T47D (cell line): ENCODE measurements around the gene EVI5L.

Experiments used
- DNase-seq, 2 experiments: peaks; one replicate each; pipeline versions ENCODE4 v3.0.0 to v3.0.0-alpha.2; 2011 to 2012; ENCODE audit warnings: low read depth in 1 of 2, low spot score in 1 of 2
- JUND ChIP-seq: IDR thresholded peaks from 2 replicates; pipeline ENCODE4 v1.6.1; 2012; ENCODE audit warnings: low read depth
- in situ Hi-C: cut with HindIII; loops from 2 replicates; pipeline ENCODE4 v1.10.0; 2016; ENCODE audit warnings: low sequenced_read_pairs, low pct_unique_long_range_greater_than_20kb

EVI5L gene

DNA sequence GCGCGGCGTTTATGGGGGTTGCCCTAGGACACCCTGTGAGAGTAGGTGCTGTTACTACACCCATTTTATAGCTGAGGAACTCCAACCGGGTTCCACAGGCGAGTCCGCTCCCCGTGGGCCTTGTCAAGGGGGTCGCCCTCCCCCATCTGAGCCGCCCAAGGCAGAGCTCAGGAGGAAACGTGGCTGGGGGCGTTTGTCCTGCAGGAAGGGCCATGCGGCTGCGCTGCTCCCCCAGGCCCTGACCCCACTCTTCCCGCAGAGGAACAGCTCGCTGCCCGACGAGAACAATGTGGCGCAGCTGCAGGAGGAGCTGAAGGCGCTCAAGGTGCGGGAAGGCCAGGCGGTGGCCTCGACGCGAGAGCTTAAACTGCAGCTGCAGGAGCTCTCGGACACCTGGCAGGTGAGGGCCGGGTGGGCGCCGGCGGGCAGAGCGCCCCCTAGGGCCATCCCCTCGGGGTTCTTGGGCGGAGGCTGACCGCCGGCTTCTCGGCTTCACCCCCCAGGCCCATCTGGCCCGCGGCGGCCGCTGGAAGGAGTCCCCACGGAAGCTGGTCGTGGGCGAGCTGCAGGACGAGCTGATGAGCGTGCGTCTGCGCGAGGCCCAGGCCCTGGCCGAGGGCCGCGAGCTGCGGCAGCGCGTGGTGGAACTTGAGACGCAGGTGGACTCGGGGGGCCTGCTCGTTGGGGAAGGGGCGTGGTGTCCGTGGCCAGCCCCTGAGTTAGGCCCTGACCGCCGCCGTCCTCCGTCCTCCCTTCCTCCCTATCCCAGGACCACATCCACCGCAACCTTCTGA is 31.8 kb downstream of the EVI5L start:
- in situ Hi-C loops, result no loop called here
- no peak for TF ChIP-seq JUND
- no peak for DNase-seq

DNA sequence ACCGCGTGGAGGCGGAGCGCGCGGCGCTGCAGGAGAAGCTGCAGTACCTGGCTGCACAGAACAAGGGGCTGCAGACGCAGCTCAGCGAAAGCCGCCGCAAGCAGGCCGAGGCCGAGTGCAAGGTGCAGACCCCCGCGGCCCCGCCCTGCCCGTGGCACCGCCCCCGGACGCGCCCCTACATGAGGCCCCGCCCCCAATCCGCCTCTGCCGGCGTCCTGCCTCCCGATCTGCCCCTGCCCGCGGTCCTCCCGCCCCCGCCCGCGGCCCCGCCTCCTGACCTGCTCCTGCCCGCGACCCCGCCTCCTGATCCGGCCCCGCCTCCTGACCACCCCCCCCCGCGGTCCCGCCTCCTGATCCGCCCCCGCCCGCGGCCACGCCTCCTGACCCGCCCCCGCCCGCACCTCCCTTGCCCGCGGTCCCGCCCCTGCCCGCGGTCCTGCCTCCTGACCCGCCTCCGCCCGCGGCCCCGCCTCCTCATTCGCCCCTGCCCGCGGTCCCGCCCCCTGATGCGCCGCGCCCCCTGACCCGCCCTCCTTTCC is 32.5 kb downstream of the EVI5L start:
- DNase-seq, result peak in 1 of 2 experiments; percentile 43
- no peak for TF ChIP-seq JUND
- in situ Hi-C loops, result no loop called here

DNA sequence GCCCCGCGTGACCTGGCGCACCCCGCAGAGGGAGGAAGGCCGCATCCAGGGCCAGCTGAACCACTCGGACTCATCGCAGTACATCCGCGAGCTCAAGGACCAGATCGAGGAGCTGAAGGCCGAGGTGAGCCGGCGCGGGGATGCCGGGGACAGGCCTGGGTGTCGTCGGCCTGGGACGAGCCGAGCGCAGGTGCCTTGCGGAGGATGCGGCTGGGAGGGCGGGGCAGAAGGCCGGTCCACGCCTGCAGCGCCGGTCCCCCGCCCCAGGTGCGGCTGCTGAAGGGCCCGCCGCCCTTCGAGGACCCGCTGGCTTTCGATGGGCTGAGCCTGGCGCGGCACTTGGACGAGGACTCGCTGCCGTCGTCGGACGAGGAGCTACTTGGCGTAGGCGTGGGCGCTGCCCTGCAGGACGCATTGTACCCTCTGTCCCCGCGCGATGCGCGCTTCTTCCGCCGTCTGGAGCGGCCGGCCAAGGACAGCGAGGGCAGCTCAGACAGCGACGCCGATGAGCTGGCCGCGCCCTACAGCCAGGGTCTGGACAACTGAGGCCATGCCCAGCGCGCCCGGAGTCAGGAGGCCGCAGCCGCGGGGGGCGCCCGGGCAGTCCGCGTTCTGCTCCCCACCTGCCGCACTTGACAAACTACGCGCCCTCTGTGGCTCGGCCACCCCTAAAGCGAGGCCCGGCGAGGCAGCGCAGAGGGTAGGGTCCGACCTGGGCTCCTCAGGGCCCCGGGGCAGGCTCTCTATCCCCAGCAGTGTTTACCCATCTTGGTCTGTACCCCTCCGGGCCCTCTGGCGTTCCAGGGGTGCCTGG is 33.3 kb downstream of the EVI5L start:
- no peak for DNase-seq
- in situ Hi-C loops, result no loop called here
- no peak for TF ChIP-seq JUND

DNA sequence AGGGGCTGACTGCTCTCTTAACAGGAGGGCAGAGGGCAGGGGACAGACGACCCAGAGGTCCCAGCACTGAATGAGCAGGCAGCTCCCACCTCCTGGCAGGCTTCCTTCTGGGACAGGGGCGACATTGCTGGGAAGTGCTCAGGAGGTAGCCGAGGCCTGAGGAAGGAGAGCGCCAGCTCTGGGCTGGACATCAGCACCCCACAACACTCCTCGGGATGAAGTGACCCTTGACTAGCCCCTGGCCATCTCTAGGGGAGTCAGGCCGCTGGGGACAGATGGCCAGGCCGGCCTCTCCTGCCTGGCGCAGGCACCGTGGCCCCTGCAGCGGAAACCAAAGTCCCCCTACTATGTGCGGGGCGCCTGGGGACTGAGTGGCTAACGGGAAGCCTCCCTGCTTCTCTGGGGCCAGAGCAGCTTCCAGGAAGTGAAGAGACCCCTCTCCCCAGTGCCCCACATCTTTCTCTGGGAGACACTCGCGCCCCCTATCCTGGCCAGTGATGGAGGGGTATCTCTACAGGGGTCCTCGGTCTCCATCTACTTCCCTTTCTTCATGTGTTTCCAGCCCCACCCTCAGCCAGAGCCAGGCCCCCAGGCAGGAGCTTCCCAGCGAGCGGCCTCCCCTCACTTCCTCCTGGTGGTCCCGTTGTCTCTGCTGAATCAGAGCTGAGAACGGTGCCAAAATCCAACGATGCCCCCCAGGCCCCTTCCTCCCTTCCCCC is 34.1 kb downstream of the EVI5L start:
- in situ Hi-C loops, result no loop called here
- no peak for TF ChIP-seq JUND
- no peak for DNase-seq

DNA sequence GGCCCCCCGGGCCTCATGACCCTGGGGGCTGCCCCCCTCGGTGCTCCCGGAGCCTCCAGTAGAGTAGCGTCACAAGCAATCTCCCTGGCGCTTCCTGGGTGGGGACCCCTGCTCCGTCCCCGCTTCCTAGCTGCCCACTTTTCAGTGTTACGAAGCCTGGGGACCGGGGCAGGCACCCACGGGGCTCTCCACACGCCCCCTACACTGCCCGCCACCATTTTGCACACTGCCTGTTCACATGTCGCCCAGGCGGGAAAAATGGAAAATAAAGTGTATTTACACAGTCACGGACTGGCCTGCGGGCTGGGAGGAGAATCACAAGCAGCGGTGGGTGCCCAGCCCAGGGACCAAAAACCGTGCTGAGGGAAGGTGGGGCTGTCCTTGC is 34.7 kb downstream of the EVI5L start:
- TF ChIP-seq JUND, result no peak
- in situ Hi-C loops, result no loop called here
- DNase-seq, result no peak

DNA sequence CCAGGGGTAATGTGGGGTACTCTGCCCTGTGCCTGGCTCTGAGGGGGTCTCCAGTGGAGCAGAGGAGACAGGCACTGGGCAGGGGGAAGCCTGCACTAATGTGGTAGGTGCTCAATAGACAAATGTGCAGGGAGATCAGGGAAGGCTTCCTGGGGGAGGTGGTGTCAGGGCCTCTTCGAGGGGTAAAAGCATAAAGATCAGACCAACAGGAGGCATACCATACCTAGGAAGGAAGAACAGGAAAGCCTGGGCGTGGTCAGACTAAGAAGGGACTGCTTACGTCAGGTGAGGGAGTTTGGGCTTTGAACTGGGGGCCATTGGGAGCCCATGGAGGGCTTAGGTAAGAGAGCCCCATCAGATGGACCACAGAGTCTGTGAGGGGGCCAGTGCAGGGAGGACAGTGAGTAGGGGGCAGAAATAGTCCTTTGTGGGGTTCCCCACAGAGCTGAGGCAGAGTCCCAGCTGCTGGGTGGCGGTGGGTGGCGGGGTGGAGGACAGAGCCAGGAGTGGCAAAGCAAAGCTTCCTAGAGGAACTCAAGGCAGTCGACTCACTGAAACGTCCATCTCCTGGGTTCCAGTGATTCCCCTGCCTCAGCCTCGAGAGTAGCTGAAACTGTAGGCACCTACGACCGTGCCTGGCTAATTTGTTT is 35.4 kb downstream of the EVI5L start:
- in situ Hi-C loops, result no loop called here
- no peak for DNase-seq
- TF ChIP-seq JUND, result no peak

DNA sequence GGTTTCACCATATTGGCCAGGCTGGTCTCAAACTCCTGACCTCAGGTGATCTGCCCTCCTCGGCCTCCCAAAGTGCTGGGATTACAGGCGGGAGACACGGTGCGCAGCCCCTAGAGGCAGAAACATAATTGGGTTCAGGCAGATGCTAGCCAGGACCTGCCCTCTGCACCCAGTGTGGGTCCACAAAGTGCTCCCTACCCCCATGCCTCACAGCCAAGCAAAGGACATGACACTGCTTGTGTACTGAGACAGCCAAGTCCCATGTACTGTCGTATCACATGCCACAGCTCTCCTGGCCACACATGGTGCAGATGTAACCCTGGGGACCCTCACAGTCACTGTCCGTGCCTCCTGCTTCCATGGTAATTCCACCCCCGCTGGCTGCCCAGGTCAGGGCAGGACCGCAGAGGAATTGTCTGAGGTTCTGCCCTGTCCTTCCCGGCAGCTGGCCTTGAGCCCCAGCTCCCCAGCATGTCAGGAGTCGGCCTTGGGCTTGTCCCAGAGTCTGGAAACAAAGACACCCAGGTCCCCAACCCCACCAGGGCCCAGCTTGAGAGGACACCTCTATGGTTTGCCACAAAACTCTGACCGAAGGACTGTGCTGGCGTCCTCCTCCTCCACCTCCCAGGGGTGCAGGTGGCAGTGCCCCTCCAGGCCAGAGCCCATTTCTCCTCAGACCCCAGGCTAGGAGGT is 36.5 kb downstream of the EVI5L start:
- in situ Hi-C loops, result no loop called here

DNA sequence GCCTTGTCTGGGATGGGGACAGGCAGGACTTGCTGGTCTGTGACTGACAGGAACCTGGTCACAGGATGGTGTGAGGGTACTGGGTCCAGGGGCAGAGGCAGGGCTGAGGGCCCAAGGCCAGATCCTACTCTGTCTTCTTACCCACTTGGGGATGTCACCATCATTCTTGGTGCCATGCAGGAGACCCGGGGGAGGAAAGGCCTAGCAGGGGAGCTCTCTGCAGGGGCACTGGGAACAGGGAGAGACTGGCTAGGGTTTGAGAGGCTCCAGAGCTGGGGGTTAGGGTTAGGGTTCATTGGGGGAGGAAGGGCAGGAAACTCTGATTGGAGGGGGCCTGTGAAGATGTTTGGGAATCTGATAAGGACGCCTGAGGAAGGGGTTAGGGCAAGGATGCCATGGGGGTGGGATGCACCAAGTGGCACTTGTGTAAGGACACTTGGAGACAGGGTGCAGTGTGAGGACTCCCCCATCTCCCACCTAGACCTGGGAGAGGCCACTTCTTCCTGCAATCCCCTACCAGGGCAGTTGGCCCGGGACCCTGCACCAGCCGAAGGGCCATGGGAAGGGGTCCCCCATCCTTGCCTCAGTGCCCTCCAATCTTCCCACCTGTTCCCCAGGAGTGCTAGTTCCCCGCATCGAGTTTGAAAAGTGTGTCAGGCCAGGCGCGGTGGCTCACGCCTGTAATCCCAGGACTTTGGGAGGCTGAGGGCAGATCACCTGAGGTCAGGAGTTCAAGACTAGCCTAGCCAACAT is 37.2 kb downstream of the EVI5L start:
- no peak for DNase-seq
- no peak for TF ChIP-seq JUND
- in situ Hi-C loops, result no loop called here

More for the DNA sequence above, 36.5 kb downstream of the EVI5L start:
- TF ChIP-seq JUND, result no peak
- no peak for DNase-seq

DNA sequence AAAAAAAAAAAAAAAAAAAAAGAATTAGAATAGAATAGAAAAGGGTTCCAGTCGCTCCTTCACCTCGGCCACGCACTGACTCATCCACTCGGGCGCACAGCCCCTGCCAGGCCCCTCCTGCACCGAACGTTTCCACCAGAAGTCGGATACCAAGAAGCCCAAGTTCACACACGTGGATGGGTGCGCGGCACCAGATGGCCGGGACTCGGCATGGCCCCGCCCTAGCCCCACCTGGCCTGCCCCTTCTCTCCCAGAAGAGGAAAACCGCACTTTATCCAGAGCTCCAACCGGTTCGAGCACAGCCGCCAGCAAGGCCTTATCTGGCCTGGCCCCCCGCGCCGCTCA is 38.3 kb downstream of the EVI5L start:
- no peak for DNase-seq
- in situ Hi-C loops, result no loop called here
- no peak for TF ChIP-seq JUND

DNA sequence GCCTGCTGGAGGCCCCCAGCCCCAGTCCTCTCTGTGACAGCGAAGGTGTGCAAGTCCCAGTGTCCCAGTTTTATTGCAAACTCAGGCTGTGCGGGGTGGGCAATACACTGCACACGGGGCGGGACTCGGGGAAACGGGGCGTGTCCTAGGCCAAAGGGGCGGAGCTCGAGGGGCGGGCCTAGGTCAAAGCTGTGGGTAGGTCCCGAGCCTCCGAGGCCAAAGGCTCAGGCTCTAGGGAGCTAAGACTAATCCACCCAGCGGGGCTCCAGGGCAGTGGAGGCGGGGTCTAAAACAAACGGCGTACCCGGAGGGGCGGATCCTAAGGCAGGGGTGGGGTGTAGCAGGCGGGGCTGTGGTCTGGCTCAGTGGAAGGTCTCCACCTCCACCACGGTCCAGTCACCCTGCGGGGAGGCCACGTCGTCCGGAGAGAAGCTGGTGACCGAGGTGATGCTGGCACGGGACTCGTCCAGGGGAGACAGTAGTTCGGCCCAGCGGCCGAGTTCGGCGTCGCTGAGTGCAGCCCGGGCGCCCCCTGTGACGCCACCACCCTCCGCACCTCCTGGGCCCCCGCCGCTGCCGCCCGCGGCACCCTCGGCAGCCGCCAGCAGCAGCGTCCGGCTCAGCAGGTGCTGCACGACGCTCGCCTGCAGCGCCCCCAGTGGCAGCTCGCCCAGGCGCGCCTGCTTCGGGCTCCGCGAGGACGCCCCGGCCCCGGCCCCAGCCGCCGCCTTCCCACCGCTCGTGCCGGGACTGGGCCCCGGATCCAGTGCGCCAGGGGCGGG is 38.8 kb downstream of the EVI5L start:
- DNase-seq, result no peak
- in situ Hi-C loops, result no loop called here
- no peak for TF ChIP-seq JUND
